WI38 (cell line): ENCODE results near the gene CLBA1.

Source experiments
- H3K4me3 ChIP-seq: 2 replicates; pipeline ENCODE4 v1.5.1; 2011; ENCODE audit warnings: low read depth, mild to moderate bottlenecking, control low read depth, low read length
- CTCF ChIP-seq: IDR thresholded peaks from 2 replicates; pipeline ENCODE4 v1.5.1; 2012; ENCODE audit warnings: low read depth, mild to moderate bottlenecking, control low read depth, low read length

CLBA1 gene

GRCh38 chr14:104994978-104995377, 9.4 kb downstream of the CLBA1 start:
- no peak for TF ChIP-seq CTCF
- H3K4me3 ChIP-seq = no peak overlapping the region

GRCh38 chr14:104996032-104996431, 10.4 kb downstream of the CLBA1 start:
- no peak overlapping the region for H3K4me3 ChIP-seq
- no peak for TF ChIP-seq CTCF

- no peak for TF ChIP-seq CTCF
- no peak overlapping the region for H3K4me3 ChIP-seq
Measured at GRCh38 chr14:104996483-104996882, 10.9 kb downstream of the CLBA1 start.

- no peak for TF ChIP-seq CTCF
- no peak overlapping the region for H3K4me3 ChIP-seq
Measured at GRCh38 chr14:104998801-104999200, 13.2 kb downstream of the CLBA1 start.

- no peak for TF ChIP-seq CTCF
- H3K4me3 ChIP-seq = no peak overlapping the region
Measured at GRCh38 chr14:104999361-104999760, 13.8 kb downstream of the CLBA1 start.

- H3K4me3 ChIP-seq = no peak overlapping the region
- no peak for TF ChIP-seq CTCF
Measured at GRCh38 chr14:105005329-105005928, 19.8 kb downstream of the CLBA1 start.

GRCh38 chr14:105005929-105006830, 20.6 kb downstream of the CLBA1 start:
- no peak for TF ChIP-seq CTCF

More at GRCh38 chr14:105005929-105006830, 20.6 kb downstream of the CLBA1 start:
- no peak overlapping the region for H3K4me3 ChIP-seq
